GM23338 (cell line): ENCODE measurements around the gene EDARADD. TPM values are rescaled to one million over a fixed set of nuclear protein-coding genes. Genes with fewer than 3 reads are reported as not detected.
A peak's percentile ranks its signal among the peaks of the same experiment; 100 is the strongest.

ENCODE experiments used
- ATAC-seq: fragments of 200-7000 bp; cut with Tn5 transposase; 3 replicates; pipeline ENCODE4 v1.9.1; 2020
- DNase-seq: peaks from one replicate; pipeline ENCODE4 v3.0.0-alpha.2; 2015; ENCODE audit warnings: low spot score
- H2AFZ ChIP-seq: fragments of 200-600 bp; sonication (generic); 2 replicates; pipeline ENCODE4 v1.8.0; 2016; ENCODE audit warnings: antibody characterized with exemption, mild to moderate bottlenecking, moderate library complexity
- H3F3A ChIP-seq: fragments of 200-600 bp; sonication (generic); replicated peaks from 2 replicates; pipeline ENCODE4 v1.8.0; 2017; ENCODE audit warnings: antibody characterized with exemption, mixed run types, low read depth
- H3K27ac ChIP-seq: fragments of 200-600 bp; sonication (generic); 2 replicates; pipeline ENCODE4 v1.6.1; 2016; ENCODE audit warnings: low read depth
- H3K27me3 ChIP-seq: fragments of 200-600 bp; sonication (generic); 2 replicates; pipeline ENCODE4 v1.8.0; 2016; ENCODE audit warnings: mild to moderate bottlenecking, mixed run types, moderate library complexity; ENCODE audit not compliant: insufficient read depth
- H3K36me3 ChIP-seq: fragments of 200-600 bp; sonication (generic); 2 replicates; pipeline ENCODE4 v1.8.0; 2016; ENCODE audit warnings: mild to moderate bottlenecking; ENCODE audit not compliant: insufficient read depth
- H3K4me1 ChIP-seq: fragments of 200-600 bp; sonication (generic); 2 replicates; pipeline ENCODE4 v1.8.0; 2016; ENCODE audit warnings: mild to moderate bottlenecking, moderate library complexity; ENCODE audit not compliant: insufficient read depth
- H3K4me2 ChIP-seq: fragments of 200-600 bp; sonication (generic); 2 replicates; pipeline ENCODE4 v1.7.1; 2017; ENCODE audit warnings: mixed run types
- H3K4me3 ChIP-seq: fragments of 200-600 bp; sonication (generic); 2 replicates; pipeline ENCODE4 v1.6.1; 2016; ENCODE audit warnings: mixed run types
- H3K79me2 ChIP-seq: fragments of 200-600 bp; sonication (generic); replicated peaks from 2 replicates; pipeline ENCODE4 v1.8.0; 2017; ENCODE audit warnings: mild to moderate bottlenecking; ENCODE audit not compliant: insufficient read depth
- H3K9me2 ChIP-seq: fragments of 200-600 bp; sonication (generic); 2 replicates; pipeline ENCODE4 v1.8.0; 2017; ENCODE audit not compliant: insufficient read depth
- H4K20me1 ChIP-seq: fragments of 200-600 bp; sonication (generic); replicated peaks from 2 replicates; pipeline ENCODE4 v1.8.0; 2017; ENCODE audit warnings: mild to moderate bottlenecking; ENCODE audit not compliant: insufficient read depth
- H3K27ac Mint-ChIP-seq: 2 replicates; pipeline ENCODE4 v1.8.0; 2020; ENCODE audit warnings: inconsistent platforms, mild to moderate bottlenecking, moderate library complexity, mixed read lengths
- H3K27me3 Mint-ChIP-seq: 3 replicates; pipeline ENCODE4 v1.8.0; 2022; ENCODE audit warnings: low read depth, mild to moderate bottlenecking, moderate library complexity, mixed read lengths, inconsistent platforms; ENCODE audit not compliant: insufficient read depth, poor library complexity
- H3K36me3 Mint-ChIP-seq: 3 replicates; pipeline ENCODE4 v1.8.0; 2021; ENCODE audit warnings: low read depth, mild to moderate bottlenecking, inconsistent platforms, moderate library complexity, mixed read lengths
- H3K4me1 Mint-ChIP-seq: 3 replicates; pipeline ENCODE4 v1.8.0; 2020; ENCODE audit warnings: mild to moderate bottlenecking, inconsistent platforms, mixed read lengths
- H3K4me3 Mint-ChIP-seq: 3 replicates; pipeline ENCODE4 v1.8.0; 2021; ENCODE audit warnings: moderate library complexity, mild to moderate bottlenecking, inconsistent platforms, mixed read lengths
- H3K9me3 Mint-ChIP-seq: 3 replicates; pipeline ENCODE4 v1.8.0; 2020; ENCODE audit warnings: moderate library complexity, mild to moderate bottlenecking, inconsistent platforms, mixed read lengths
- CREB1 ChIP-seq: fragments of 250-450 bp; sonication (Bioruptor Pico); IDR thresholded peaks from 2 replicates; pipeline ENCODE4 v1.5.0; 2020; ENCODE audit warnings: low read depth, mild to moderate bottlenecking, moderate library complexity
- CTCF ChIP-seq, 2 experiments: fragments of 200-600 bp in 1 of 2; sonication (generic) in 1 of 2; conservative IDR thresholded peaks; 2 replicates each; pipeline versions ENCODE4 v1.5.1 to v1.6.1; 2016 to 2017; ENCODE audit warnings: antibody characterized with exemption in 2 of 2, low read depth in 2 of 2, mild to moderate bottlenecking in 2 of 2, moderate library complexity in 1 of 2
- ETS1 ChIP-seq: IDR thresholded peaks from 2 replicates; pipeline ENCODE4 v1.6.1; 2016; ENCODE audit warnings: antibody characterized with exemption
- EZH2 ChIP-seq: fragments of 200-600 bp; sonication (generic); IDR thresholded peaks from one replicate; pipeline ENCODE4 v1.8.0; 2017; ENCODE audit warnings: antibody characterized with exemption, mild to moderate bottlenecking, low read depth; ENCODE audit not compliant: unreplicated experiment
- EZH2phosphoT487 ChIP-seq: fragments of 200-600 bp; sonication (generic); IDR thresholded peaks from one replicate; pipeline ENCODE4 v1.8.1; 2018; ENCODE audit warnings: antibody characterized with exemption; ENCODE audit not compliant: unreplicated experiment
- REST ChIP-seq: IDR thresholded peaks from one replicate; pipeline ENCODE4 v1.6.1; 2018; ENCODE audit warnings: antibody characterized with exemption; ENCODE audit not compliant: unreplicated experiment
- ZNF331 ChIP-seq: fragments of 250-450 bp; sonication (Bioruptor Pico); IDR thresholded peaks from 2 replicates; pipeline ENCODE4 v1.5.0; 2020; ENCODE audit warnings: low read depth, mild to moderate bottlenecking, moderate library complexity
- polyA plus RNA-seq: library from polyadenylated mRNA; unstranded; fragments of >200 nt; fragmentation: Nextera tagmentation; extraction: Ambion mirVana; gene quantifications from 2 replicates; pipeline ENCODE4 v1.2.1, GENCODE V29; 2016
- total RNA-seq: library from RNA; depleted of rRNA; stranded (reverse); fragments of >200 nt; shearing (Covaris generic); gene quantifications from 2 replicates; pipeline ENCODE4 v1.2.3, GENCODE V29; 2014

Gene EDARADD
- total and polyA plus RNA-seq, 2 experiments from 2014 or later: 3.7 to 4.4 TPM

- Mint-ChIP-seq H3K9me3 (peaks cover 2% of the 10 kb centered on the region; the same call in 1 of the 3 replicates), H3K4me3 (no peak overlapping the region), H3K27ac (no peak overlapping the region), H3K36me3 (no peaks in the 10 kb centered on the region), H3K27me3 (peaks cover 2% of the 10 kb centered on the region), H3K4me1 (peaks cover 17% of the 10 kb centered on the region)
- no peak for ATAC-seq
- Histone ChIP-seq H4K20me1 (no peaks in the 10 kb centered on the region), H3K4me2 (no peak overlapping the region), H3F3A (peaks cover 4% of the 10 kb centered on the region; the same call in 1 of the 2 replicates), H3K79me2 (no peaks in the 10 kb centered on the region), H2AFZ (no peak overlapping the region), H3K4me1 (peaks cover 16% of the 10 kb centered on the region), H3K27ac (no peak overlapping the region), H3K4me3 (no peak overlapping the region), H3K36me3 (no peaks in the 10 kb centered on the region), H3K9me2 (no peaks in the 10 kb centered on the region), H3K27me3 (no peaks in the 10 kb centered on the region)
- DNase-seq: no peak
- TF ChIP-seq REST (no peak), EZH2phosphoT487 (no peak)
Observed at GRCh38 chr1:236497908-236498307, 103.8 kb downstream of the EDARADD start.

- no peaks in the 10 kb centered on the region for H3K36me3 ChIP-seq
- peaks cover 17% of the 10 kb centered on the region for H3K4me1 Mint-ChIP-seq
- H3K9me3 Mint-ChIP-seq: no peaks in the 10 kb centered on the region; the same call in 2 of the 3 replicates
- H3K4me2 ChIP-seq: no peak overlapping the region
- DNase-seq (no peak), ATAC-seq (no peak)
- no peaks in the 10 kb centered on the region for H3K9me2 ChIP-seq
- TF ChIP-seq ZNF331 (CRISPR knock-in tag): no peak
- peaks cover 3% of the 10 kb centered on the region for H3K27me3 Mint-ChIP-seq
- peaks cover 7% of the 10 kb centered on the region for H3K4me1 ChIP-seq
- H3K36me3 Mint-ChIP-seq: no peaks in the 10 kb centered on the region
- H3K4me3 Mint-ChIP-seq: no peak overlapping the region
- H3K4me3 ChIP-seq: no peak overlapping the region
- H3K79me2 ChIP-seq: no peaks in the 10 kb centered on the region
- H2AFZ ChIP-seq: no peak overlapping the region
- H3K27me3 ChIP-seq: no peaks in the 10 kb centered on the region
- peaks cover 8% of the 10 kb centered on the region; the same call in 1 of the 2 replicates for H3F3A ChIP-seq
- no peak overlapping the region for H3K27ac ChIP-seq
- H3K27ac Mint-ChIP-seq: no peak overlapping the region
- H4K20me1 ChIP-seq: no peaks in the 10 kb centered on the region
Observed at GRCh38 chr1:236501093-236501492, 107.0 kb downstream of the EDARADD start.

- ATAC-seq: no peak
- no peak for TF ChIP-seq ETS1
- no peak for TF ChIP-seq REST
- TF ChIP-seq EZH2phosphoT487: no peak
- no peak for TF ChIP-seq EZH2
- TF ChIP-seq CTCF (conservative IDR thresholded peaks at IDR 0.05; ENCODE audit: low read depth in 2 of 2): no peak
- TF ChIP-seq CREB1: no peak
- Histone ChIP-seq H3K9me2 (no peaks in the 10 kb centered on the region), H3K36me3 (no peaks in the 10 kb centered on the region), H3K4me2 (peak overlapping the region; percentile 68), H3F3A (peaks cover 8% of the 10 kb centered on the region; the same call in 1 of the 2 replicates), H4K20me1 (no peaks in the 10 kb centered on the region), H2AFZ (peak overlapping the region; percentile 49; the same call in 1 of the 2 replicates), H3K4me1 (peaks cover 7% of the 10 kb centered on the region), H3K27ac (peak overlapping the region; percentile 97), H3K79me2 (no peaks in the 10 kb centered on the region), H3K27me3 (no peaks in the 10 kb centered on the region), H3K4me3 (peak overlapping the region; percentile 38)
- DNase-seq: peak; percentile 17
- H3K27me3 Mint-ChIP-seq: peaks cover 3% of the 10 kb centered on the region
- H3K4me3 Mint-ChIP-seq: peak overlapping the region; percentile 69
- peaks cover 17% of the 10 kb centered on the region for H3K4me1 Mint-ChIP-seq
- H3K27ac Mint-ChIP-seq: peak overlapping the region; percentile 96
- no peaks in the 10 kb centered on the region; the same call in 2 of the 3 replicates for H3K9me3 Mint-ChIP-seq
- H3K36me3 Mint-ChIP-seq: no peaks in the 10 kb centered on the region
Observed at GRCh38 chr1:236502579-236502971, 108.5 kb downstream of the EDARADD start.
